GM08714 (cell line): ENCODE results near the gene SPOCK1.

ENCODE experiments used
- H3K4me3 ChIP-seq: fragments of 200-500 bp; sonication (Bioruptor generic); 2 replicates; pipeline ENCODE4 v1.5.1; 2014; ENCODE audit warnings: mild to moderate bottlenecking, low read length, inconsistent platforms
- ZNF274 ChIP-seq: IDR thresholded peaks from 2 replicates; pipeline ENCODE4 v1.6.1; 2012; ENCODE audit warnings: mild to moderate bottlenecking, low read depth, low read length

Gene SPOCK1

DNA sequence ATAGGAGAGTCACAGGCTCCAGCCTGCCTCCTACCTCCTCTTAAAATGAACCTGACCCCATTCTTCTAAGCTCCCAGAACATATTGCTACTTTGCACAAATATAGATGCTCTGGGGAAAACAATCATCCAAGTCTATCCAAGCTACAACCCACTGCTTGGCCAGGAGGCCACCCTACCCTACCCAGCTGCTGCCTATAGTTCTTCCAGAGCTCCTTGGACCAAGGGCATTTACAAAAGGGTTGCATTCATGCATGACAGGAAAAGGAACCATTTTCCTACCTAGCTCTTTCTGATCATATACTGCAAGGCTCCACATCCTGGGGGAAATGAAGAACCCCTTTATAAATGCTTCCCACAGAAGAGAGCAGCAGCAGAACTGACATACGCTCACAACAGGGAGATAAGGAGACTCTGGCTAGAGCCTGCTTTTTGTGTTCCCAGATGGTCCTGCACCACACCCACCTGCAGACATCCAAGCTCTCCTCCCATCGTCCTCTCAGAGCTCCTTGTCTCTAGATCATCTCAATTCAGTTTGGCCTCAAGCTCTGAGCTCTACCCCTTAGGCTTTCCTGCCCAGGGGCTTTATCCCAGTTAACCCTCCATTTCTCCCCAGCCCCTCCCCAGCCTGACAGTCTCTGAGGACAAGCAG is 185.5 kb downstream of the SPOCK1 start:
- TF ChIP-seq ZNF274, result no peak
- H3K4me3 ChIP-seq, result no peak overlapping the region

DNA sequence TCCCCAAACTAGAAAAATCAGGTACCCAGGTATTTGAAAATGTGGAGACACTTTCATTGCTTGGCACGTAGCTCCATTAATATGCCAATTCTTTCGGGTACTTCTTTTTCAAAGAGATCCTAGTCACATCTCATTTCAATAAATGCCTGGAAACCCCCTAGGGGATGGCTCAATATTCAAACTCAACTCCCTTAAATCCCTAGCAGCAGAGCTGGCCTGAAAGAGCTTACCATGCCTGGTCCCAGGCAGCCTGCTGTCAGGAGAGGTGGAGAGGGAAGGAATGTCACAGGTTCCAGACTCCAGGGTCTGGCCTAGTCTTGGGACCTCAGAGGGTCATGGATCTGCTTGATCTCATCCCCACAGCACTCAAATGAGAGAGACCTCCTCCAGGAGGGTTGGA is 187.1 kb downstream of the SPOCK1 start:
- H3K4me3 ChIP-seq, result no peak overlapping the region
- TF ChIP-seq ZNF274, result no peak

DNA sequence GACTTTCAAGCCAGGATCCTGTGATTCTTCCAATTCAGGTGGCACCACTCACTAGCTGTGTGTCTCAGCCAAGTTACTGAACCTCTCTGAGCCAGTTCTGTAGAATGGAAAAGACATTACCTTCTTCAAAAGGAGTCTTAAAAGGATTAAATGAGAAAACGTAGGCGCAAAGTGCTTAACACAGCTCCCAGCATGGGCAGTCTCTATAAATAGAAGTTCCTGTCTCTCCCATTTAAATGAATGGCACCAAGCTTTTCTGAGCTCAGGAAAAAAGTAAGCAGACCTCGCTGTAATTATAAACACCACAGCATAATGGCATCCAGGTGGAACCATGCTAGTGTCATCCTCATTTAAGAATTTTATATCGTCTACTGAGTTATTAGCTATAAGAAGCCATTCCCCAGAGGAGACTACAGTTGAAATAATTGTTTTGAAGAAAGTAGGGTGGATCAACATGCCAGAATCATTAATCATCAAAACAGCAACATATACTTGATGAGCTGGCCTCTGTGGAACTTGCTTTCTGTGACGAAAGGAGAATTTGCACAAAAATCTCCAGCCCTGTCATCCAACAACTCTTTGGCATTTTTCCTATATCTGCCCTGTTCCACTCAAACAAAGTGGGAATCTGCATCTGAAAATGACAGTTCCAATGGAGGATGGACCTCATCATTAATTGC is 188.9 kb downstream of the SPOCK1 start:
- H3K4me3 ChIP-seq, result no peak overlapping the region
- TF ChIP-seq ZNF274, result no peak

DNA sequence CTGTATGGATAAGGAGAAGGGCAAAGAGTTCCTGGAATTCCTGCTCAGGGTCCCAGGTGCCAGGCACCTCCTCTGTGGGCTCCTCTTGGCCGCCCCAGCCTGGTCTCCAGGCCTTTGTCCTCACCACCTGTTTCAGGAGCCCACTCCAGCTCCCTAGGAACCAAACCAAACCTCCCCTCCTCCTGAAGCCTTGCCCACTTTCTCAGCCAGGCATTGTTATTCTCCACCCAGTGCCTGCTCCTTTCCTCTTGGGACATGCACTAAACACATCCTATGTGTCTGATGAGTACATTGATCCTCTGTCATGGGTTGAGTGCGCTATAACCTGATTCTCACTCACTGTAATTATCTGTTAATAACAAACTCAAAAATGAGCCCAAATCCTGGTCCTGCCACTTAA is 189.8 kb downstream of the SPOCK1 start:
- no peak overlapping the region for H3K4me3 ChIP-seq
- TF ChIP-seq ZNF274, result no peak

DNA sequence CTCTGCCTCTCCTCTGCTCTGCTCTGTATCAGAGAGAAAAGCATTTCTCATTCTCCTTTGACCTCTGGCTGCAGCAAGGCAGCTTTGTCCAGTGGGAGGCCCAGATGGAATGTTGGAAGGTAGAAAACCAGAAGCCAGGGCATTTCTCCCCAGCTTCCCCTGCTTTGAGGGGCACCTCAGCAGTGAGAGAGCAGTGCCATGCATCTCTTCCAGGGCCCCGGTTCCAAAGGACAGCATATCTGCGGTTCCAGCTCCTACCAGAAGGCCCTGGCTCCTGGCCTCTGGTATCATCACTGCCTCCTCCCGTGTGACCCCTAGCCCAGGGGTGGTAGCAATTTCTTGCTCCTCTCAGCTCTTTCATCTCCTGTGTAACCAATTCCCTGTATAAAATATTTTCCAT is 190.8 kb downstream of the SPOCK1 start:
- H3K4me3 ChIP-seq, result no peak overlapping the region
- TF ChIP-seq ZNF274, result no peak

DNA sequence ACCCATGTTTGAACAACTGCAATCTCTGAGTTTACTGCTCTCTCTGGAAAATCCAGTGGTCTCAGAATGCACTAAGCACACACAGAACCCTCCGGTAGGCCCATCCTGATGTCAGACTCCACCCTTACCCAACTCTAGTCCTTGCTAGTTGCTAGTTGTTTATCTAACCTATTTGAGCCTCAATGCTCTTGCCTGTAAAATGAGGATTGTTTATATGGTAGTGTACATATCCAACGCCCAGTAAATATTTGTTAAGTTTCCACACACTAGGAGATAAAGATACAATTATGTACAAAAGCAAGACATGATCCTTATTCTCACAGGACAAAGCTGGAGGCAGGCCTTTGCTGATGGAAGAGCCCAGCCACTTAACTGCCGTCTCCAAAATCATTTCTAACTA is 192.2 kb downstream of the SPOCK1 start:
- no peak overlapping the region for H3K4me3 ChIP-seq
- TF ChIP-seq ZNF274, result no peak

DNA sequence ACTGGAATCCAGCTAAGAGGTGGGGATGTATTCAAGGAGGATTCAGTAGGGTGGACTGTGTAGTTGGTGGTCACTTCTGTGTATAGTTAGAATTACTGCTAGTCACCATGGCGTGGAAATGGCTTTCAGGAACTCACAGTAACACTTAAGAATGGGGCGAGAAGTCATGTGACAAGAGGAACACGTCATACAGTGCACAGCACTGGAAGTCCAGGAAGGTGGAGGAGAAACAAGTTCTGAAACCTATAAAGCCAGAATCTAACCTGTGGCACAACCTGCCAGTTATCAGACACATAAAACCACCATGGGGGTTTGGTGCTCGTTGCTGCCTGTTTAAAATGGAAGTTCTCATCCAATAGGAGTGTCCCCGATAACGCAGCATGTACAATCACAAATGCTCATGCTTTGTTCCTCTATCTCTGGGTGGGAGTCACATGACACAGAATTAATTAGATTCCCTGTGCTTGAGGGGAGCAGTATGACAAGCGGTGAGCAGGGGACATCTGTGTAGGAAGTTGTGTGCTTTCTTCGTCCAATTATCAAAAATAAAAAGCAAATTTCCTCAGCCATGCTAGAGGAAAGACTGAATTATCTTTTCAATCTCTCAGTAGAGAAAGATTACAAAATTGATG is 193.0 kb downstream of the SPOCK1 start:
- no peak for TF ChIP-seq ZNF274
- H3K4me3 ChIP-seq, result no peak overlapping the region

DNA sequence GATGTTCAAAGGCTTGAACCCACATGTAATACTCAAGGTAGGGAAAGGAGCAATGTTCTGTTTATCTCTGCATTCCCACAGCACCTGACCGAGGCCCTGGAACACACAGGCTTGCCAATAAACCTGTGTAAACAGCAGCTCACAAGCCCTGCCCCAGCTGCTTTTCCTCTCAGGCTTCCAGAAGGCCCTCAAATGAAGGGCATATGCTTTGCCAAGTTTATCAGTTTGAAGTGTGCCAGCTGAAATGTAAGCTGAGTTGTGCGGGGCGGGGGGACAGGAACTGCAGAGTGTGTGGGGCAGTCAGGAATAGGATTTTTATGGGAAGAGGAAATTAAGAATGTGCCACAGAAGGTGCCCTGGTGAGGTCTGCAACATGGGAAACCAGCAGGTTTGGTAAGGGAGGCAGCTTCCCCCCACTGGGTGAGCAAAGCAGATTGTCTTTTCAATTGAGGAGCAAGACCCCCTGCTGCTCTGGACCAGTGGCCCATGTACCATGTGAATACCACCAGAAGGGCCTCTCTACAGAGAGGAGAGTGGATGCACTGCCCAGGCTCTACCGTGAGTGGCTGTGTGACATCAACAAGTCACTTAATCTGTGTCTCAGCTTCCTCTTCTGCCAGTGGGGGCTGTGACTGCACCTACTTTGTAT is 194.8 kb downstream of the SPOCK1 start:
- H3K4me3 ChIP-seq, result no peak overlapping the region
- TF ChIP-seq ZNF274, result no peak

DNA sequence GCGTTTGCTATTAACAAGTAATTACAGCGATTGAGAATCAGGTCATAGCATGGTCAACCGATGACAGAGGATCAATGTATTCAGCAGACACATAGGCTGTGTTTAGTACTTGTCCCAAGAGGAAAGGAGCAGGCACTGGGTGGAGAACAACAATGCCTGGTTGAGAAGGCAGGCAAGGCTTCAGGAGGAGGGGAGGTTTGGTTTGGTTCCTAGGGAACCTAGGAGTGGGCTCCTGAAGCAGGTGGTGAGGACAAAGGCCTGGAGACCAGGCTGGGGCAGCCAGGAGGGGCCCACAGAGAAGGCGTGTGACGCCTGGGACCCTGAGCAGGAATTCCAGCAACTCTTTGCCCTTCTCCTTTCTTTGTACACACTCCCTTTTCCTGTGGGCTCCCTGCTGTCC is 195.6 kb downstream of the SPOCK1 start:
- TF ChIP-seq ZNF274, result no peak
- H3K4me3 ChIP-seq, result no peak overlapping the region

DNA sequence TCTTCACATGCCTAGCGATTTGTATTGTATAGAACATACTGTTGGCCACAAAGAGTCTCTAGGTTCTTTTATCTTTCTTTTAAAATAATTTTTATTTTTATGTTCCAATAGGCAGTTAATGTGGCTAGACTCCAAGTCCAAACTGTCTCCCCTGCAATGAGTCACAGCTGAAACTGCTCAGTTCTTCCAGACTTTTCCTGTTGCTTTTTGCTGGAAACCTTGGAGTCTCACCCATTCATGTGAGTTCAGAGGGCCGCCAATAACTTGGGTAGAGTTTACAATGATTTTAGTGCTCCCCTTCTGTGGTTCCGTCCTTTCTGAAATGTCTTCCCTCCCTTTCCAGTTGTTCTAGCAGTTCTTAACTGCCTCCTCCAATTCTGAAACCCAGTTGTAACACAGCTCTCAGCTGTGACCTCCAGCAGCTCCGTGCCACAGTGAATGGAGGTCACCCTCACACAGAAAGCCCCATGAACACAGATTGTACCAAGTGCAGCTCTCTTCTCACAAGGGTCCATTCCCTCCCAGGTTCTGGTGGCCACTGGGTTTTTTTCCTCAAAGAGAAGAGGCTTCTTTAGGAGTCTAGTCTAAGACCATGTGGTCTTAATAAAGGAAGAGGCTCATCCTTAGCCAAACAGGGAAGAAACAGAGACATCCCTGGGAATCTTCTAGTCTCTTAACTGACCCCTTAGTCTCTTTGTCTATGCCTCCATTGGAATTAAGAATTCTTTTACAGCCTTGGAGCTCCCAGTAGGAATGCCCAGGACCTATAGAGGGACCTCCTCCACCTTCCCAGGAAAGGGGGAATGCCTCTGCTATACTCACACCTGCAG is 198.5 kb downstream of the SPOCK1 start:
- H3K4me3 ChIP-seq, result no peak overlapping the region
- no peak for TF ChIP-seq ZNF274

DNA sequence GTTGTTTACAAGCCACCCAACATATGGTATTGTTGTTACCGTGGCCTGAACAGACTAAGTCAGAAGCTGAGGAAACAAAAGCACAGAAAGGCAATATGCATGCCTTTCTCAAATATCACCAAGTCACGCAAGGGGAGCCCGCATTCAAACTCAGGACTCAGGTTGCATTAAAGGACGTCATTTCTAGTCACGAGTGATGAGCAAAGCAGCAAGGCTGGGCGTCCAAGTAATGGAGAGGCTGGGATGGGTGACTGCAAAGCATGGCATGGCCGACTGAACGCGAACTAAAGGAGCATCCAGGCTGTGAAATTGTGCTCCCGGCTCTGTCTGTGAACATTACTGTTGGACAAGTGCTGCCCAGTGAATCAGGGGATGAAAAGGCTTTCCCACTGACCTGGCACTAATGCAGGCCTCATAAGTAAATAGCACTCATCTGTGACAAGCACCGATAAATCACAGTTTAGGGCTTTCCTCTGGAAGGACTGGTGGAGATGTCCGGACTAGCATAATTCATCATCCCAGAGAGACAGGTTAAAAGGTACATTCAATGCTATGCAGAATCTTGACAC is 202.8 kb downstream of the SPOCK1 start:
- TF ChIP-seq ZNF274, result no peak
- no peak overlapping the region for H3K4me3 ChIP-seq

DNA sequence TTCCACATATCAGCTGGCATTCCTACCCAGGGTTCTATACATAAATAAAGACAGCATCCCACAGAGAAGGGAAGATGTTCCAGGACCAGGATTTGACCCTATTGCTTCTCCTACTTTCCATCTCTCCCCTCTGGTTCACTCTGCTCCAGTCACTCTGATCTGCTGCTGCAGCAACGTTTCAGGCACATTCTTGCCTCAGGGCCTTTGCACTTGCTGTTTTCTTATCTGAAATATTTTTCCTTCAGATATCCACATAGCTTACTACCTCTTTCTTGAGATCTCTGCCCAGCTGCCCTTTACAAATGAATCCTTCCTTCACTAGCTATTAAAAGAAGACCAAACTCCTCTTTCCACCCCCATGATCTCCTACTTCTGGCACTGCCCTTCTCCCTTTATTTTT is 204.5 kb downstream of the SPOCK1 start:
- no peak overlapping the region for H3K4me3 ChIP-seq
- no peak for TF ChIP-seq ZNF274

DNA sequence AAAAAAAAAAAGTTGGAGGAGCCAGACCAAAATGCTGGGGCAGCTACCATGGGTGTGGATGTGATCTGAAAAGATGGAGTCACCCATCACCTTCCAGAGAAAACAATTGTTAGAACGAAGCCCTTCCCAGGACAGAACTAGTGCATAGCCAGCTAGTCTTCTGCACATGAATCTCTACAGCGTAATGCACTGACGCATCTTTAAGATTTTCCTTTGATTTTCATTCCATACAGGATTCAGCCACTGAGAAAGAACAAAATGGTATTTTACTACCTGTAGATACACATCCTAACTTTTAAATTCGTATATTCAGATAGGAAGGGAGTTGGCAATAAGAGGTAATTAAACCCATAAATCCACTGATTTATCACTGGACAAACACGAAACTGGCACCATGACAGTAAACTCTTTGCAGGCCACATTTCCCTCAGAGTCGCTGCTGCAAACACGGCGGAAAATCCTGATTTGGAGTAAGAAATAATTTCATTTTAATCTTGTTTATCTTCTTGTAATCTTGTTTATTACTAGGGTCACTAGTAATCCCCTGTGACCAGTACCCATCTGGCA is 206.6 kb downstream of the SPOCK1 start:
- no peak overlapping the region for H3K4me3 ChIP-seq
- TF ChIP-seq ZNF274, result no peak
